Thoracic aorta endothelial cell (primary cell): Measurements from ENCODE around the gene DNLZ. TPM values are rescaled to one million over a fixed set of nuclear protein-coding genes. Genes with fewer than 3 reads are reported as not detected.

Experiments
- total RNA-seq: library from RNA; depleted of rRNA; stranded (reverse); fragments of >200 nt; gene quantifications from 2 replicates; pipeline ENCODE4 v1.2.3, GENCODE V29; 2012

Gene DNLZ
- total RNA-seq = 6.3 and 7.8 TPM in 2 replicates

DNA sequence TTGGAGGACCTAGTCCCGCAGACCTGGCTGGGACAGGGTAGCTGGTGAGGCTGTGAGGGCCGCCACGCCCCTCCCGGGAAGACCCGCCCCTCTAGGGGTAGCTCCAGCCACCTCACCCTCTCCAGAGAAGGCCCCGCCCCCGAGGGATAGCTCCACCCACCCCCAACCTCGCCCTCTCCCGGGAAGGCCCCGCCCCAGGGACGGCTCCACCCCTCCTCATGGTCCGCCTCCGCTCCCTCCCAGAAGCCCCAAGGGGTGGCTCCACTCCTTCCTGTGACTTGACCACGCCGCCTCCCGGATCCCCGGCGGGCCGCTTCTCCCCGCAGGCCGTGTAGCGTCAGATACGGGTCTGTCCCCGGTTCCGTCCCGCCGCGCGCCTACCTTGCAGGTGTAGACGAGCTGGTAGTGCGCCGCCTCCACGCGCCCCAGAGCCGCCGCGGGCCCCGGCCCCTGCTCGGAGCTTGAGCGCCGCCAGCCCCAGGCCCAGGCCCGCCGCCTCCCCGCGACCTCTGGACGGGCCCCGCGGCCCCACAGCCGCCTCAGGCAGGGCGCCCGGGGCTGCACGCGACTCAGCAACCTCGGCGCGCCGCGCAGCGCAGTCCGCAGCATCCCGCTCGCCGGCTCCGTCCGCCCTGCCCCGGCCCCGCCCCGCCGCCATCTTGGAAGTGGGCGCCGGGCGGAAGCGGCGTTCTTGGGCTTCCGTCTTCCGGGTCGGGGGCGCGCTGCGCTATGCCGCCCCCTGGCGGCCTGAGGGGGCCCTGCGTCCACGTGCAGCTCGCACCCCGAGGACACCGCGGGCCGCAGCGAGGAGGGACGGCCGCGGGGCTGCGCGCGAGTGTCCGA, at the start of gene DNLZ:
Gene DNLZ, minus strand, starts transcription at position 639 of the 843 bp plus-strand sequence. Its CDS starts 30 bp downstream, at position 609.

DNA sequence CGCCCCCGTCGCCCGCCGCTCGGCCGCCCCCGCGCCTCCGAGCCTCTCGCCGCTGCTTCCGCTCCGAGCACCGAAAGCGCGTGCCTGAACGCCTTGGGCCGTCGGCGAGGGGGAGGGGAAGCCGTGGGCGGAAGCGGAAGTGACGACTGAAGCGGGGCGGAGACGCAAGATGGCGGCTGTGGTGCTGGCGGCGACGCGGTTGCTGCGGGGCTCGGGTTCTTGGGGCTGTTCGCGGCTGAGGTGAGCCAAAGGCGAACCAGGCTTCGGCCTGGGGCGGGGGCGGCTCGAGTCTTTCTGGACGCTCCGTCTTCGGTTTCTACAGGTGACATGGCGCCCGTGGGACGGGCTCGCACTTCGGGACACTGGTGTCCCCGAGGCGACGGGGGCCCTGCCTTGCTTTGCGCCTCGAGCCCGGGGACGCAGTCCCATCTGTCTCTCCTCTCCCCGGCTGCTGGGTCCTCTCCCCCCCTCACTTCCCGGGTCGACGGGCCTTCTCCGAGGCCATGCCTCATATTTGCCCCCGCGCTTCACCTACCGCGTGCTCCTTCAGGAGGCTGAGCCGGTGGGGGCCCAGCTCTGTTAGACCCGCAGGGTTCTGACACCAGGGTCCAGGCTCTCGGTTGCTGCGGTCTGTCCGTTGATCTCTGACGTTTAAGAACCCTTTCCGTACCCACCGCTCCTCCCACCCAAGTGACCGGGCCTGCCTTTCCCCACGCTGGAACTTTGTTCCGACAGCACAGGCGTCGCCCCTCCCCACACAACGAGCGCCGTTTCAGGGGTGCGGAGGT, 47.1 kb upstream of the DNLZ start, which contains the start of the genes ENTR1 and PMPCA:
Gene ENTR1, minus strand, starts transcription at position 115 of the 788 bp plus-strand sequence. CDS start 217 bp downstream, outside the sequence.
Gene PMPCA, plus strand, starts transcription at position 159 of the 788 bp plus-strand sequence. Its CDS starts 11 bp downstream, at position 170.

DNA sequence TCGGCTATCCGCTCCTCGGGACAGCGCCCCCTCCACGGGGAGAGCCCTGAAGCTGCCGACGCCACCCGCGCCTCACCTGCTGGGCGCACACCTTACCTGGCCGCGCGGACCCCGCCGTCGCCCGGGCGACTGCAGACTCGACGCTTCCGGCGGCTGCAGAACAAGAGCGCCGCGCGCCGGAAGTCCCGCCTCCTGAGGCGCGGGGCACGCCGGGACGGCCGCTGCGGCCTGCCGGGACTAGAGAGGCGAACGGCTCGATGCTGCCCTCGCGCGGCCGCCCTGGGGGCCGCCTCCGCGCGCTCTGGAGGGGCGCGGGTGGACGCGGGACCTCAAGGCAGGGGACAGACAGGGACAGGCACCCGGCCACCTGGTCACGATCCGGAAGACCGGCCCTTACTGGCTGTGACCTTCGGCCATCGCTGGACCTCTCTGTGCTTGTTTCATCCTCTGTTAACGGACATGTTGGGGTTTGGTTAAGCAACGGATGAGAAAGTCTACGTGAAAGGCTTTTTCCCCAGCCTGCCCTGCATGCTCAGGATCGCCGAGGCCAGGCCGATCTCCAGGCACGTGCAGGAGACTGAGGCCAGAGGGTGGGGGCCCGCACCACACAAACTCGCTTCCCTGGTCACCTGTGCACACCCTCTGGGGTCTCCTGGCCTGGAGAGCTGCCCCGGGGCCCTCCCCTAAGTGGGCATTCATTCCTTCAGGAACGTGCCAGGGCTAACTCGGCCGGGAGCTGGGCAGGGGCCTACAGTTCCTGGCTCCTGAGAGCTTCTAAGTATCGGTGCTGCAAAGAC, 36.7 kb upstream of the DNLZ start, which contains the start of gene SNAPC4:
Gene SNAPC4, minus strand, starts transcription at position 133 of the 797 bp plus-strand sequence. CDS start 1,742 bp downstream, outside the sequence.

DNA sequence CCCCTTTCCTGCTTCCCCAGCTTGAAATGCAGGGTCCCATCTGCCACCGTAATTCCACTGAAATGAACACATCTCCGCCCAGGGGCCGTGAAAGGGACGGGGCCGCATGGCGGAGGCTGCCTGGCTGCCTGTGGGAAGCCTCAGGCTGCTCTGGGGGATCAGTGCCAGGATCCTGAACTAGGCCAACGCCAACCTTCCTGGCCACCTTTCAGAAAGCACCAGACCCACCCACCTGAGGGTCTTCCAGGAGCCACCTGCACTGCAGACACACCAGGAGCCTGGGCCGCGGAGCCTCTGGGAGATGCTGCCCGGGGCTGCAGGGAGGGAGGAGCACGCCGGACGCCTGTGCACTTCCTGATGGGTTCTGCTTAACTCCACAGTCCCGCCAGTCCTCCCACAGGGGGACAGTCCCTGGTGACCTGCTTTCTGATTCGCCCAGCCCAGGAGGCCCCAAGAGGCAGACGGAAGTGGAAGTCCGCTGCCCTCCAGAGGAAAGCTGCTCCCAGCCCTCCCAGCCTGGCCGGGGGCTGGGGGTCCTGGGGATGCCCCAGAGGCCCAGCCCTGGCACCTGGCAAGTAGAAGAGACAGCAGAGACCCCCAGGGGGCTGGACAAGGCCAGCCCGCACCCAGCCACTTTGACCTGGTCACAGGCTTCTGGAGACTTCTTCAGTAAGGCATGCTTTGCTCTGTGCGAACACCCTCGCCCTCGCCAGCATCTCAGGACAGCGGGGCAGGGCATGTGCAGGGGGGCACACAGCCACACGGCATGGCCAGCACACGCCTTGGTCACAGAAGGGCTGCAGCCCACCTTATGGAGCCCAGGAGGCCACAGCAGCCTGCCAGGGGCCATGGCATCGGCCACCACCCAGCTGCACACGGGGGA, 10.0 kb upstream of the DNLZ start, which contains the start of gene CARD9:
Gene CARD9, minus strand, starts transcription at position 370 of the 883 bp plus-strand sequence. CDS start 1,591 bp downstream, outside the sequence.

DNA sequence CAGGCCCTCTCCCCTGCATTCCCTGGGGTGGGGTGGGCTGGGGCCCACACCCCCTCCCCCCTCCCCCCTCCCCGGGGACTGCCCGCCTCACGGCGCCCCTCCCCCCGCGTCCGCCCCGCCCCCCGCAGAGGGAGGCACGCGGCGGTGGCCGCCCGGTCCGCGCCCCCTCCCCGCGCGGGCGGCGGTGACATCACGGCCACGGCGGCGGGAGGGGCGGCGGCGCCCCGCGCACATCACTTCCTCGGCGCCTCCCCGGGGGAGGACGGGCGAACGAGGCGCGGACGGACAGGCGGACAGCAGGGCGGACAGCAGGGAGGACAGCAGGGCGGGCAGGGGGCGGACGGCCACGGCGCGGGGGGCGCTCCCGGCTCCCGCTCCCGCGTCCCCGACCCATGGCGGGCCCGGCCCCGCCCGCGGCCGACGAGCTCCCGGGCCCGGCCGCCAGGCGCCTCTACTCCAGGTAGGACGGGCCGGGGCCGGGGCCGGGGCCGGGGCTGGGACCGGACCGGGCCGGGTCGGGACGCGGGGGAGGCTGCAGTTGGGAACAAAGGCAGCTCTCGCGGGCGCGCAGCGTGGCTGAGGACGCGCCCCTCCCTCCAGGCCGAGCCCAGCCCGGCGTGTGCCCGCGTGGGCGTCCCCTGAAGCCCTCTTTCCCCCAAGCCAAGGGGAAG, 36.1 kb downstream of the DNLZ start, which contains the start of gene GPSM1:
Gene GPSM1, plus strand, starts transcription at position 236 of the 671 bp plus-strand sequence. Its CDS starts 157 bp downstream, at position 393.

Other genes starting within 250 kb of the DNLZ start
- 37.8 and 47.4 TPM in 2 replicates for gene TMEM250, start 244.9 kb downstream of the DNLZ start, total RNA-seq
- gene LHX3, start 158.6 kb downstream of the DNLZ start, total RNA-seq = not detected in 2 replicates
- gene QSOX2, start 117.9 kb downstream of the DNLZ start, total RNA-seq = 14.4 and 23.5 TPM in 2 replicates
- gene CCDC187, start 59.6 kb downstream of the DNLZ start, total RNA-seq = not detected in 2 replicates
- gene GPSM1, start 36.2 kb downstream of the DNLZ start, total RNA-seq = 22.3 and 29.4 TPM in 2 replicates
- gene CARD9, start 9.9 kb upstream of the DNLZ start, total RNA-seq = 0.40 and 0.57 TPM in 2 replicates
- 16.8 and 18.4 TPM in 2 replicates for gene SNAPC4, start 36.4 kb upstream of the DNLZ start, total RNA-seq
- gene ENTR1, start 46.9 kb upstream of the DNLZ start, total RNA-seq = 37.5 and 42.8 TPM in 2 replicates
- 62.0 and 75.5 TPM in 2 replicates for gene PMPCA, start 46.9 kb upstream of the DNLZ start, total RNA-seq
- 10.1 and 13.7 TPM in 2 replicates for gene INPP5E, start 76.1 kb upstream of the DNLZ start, total RNA-seq
- 56.5 and 57.2 TPM in 2 replicates for gene SEC16A, start 119.3 kb upstream of the DNLZ start, total RNA-seq
- 116 and 138 TPM in 2 replicates for gene NOTCH1, start 182.3 kb upstream of the DNLZ start, total RNA-seq